ENCODE measurements around the gene WSCD1. TPM values are rescaled to one million over a fixed set of nuclear protein-coding genes. Genes with fewer than 3 reads are reported as not detected.

WSCD1 gene
- total RNA-seq, 1 experiment from 2014 or later = 0.45 TPM

DNA sequence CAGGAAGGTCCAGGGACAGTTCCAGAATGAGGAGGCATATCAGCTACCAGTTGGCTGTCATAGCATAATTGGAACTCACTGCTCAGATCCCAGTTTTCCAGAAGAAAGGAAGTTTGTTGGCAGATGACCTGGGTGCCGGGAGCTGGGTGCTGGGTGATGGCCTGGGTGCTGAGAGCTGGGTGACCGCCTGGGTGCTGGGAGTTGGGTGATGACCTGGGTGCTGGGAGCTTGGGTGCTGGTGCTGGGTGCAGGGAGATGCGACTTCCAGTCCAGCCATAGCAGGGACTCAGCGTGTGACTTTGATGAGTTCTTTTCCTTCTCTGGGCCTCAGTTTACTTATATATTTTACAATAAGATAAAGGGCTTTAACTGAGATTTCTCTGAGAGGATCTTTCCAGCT lies 18.0 kb downstream of the WSCD1 start:
- Mint-ChIP-seq H3K27ac (ENCODE audit: unreplicated experiment) (no peak overlapping the region), H3K4me3 (ENCODE audit: low read depth, unreplicated experiment) (no peak overlapping the region), H3K9me3 (ENCODE audit: low read depth, unreplicated experiment) (no peaks in the 10 kb centered on the region), H3K36me3 (ENCODE audit: insufficient read depth, unreplicated experiment) (no peaks in the 10 kb centered on the region), H3K4me1 (ENCODE audit: low read depth, unreplicated experiment) (no peaks in the 10 kb centered on the region), H3K27me3 (ENCODE audit: unreplicated experiment) (peaks cover 59% of the 10 kb centered on the region)
- TF ChIP-seq, protein P1, sequence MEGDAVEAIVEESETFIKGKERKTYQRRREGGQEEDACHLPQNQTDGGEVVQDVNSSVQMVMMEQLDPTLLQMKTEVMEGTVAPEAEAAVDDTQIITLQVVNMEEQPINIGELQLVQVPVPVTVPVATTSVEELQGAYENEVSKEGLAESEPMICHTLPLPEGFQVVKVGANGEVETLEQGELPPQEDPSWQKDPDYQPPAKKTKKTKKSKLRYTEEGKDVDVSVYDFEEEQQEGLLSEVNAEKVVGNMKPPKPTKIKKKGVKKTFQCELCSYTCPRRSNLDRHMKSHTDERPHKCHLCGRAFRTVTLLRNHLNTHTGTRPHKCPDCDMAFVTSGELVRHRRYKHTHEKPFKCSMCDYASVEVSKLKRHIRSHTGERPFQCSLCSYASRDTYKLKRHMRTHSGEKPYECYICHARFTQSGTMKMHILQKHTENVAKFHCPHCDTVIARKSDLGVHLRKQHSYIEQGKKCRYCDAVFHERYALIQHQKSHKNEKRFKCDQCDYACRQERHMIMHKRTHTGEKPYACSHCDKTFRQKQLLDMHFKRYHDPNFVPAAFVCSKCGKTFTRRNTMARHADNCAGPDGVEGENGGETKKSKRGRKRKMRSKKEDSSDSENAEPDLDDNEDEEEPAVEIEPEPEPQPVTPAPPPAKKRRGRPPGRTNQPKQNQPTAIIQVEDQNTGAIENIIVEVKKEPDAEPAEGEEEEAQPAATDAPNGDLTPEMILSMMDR (IDR thresholded peaks at IDR 0.05; ENCODE audit: unreplicated experiment) = no peak
- intact Hi-C loops (cut with micrococcal nuclease; ENCODE audit: unreplicated experiment) = no loop called here
- no peak for DNase-seq
- CTCF ChIA-PET = no interaction called here
- no TSS peak for BruUV-seq (replicated peaks)

DNA sequence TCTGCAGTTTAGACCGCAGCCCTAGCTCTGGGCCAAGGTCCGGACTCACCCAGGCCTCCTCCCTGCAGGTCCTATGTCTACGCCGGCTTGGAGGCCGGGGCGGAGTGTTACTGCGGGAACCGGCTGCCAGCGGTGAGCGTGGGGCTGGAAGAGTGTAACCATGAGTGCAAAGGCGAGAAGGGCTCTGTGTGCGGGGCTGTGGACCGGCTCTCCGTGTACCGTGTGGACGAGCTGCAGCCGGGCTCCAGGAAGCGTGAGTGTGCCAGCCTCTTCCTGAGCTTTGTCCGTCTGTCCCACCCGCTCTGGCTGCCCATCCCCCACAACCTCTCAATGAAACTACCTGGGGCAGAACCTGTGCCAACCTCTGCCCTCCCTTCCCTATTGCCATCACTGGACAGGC lies 20.1 kb downstream of the WSCD1 start:
- no peak for DNase-seq
- no peaks in the 10 kb centered on the region for H3K36me3 Mint-ChIP-seq (ENCODE audit: insufficient read depth, unreplicated experiment)
- H3K4me1 Mint-ChIP-seq (ENCODE audit: low read depth, unreplicated experiment) = no peaks in the 10 kb centered on the region
- no peak overlapping the region for H3K27ac Mint-ChIP-seq (ENCODE audit: unreplicated experiment)
- CTCF ChIA-PET = no interaction called here
- no TSS peak for BruUV-seq (replicated peaks)
- no peaks in the 10 kb centered on the region for H3K9me3 Mint-ChIP-seq (ENCODE audit: low read depth, unreplicated experiment)
- intact Hi-C loops (cut with micrococcal nuclease; ENCODE audit: unreplicated experiment) = no loop called here
- TF ChIP-seq, protein P1 (IDR thresholded peaks at IDR 0.05; ENCODE audit: unreplicated experiment) = no peak
- peaks cover 74% of the 10 kb centered on the region for H3K27me3 Mint-ChIP-seq (ENCODE audit: unreplicated experiment)
- H3K4me3 Mint-ChIP-seq (ENCODE audit: low read depth, unreplicated experiment) = no peak overlapping the region

DNA sequence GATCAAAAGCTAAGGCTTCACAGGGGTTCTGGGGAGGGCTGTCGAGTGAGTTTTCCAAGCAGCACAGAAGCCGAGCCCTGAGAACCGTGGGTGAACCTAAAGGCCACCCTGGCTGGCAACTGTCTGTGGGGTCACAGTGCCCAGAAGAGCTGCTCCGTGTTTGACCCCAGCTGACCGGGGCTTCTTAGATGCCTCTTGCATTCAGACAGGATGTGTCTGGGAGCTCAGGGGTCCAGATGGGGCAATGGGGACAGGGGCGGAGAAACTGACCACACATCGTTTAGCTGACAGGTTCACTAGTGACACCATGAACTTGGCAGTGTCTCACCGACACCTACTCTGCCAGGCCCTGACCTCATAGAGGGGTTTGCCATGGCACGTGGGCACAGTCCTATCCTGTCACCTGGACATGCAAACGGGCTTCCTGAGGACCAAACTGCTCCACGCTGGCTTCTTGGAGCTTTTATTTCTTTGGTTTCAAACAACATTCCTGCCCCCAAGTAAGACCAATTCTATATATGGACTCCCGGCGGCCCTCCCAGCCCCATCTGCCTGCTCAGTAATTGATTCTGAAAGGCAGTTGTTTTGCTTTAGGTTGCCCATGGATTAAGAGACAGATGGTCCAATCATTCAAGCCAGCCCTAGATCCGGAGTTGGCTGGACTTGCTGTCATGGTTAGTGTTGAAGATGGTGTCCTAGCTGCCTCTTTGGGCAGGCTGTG lies 22.2 kb downstream of the WSCD1 start:
- TF ChIP-seq, protein P1 (IDR thresholded peaks at IDR 0.05; ENCODE audit: unreplicated experiment) = no peak
- no peak overlapping the region for H3K27ac Mint-ChIP-seq (ENCODE audit: unreplicated experiment)
- no peaks in the 10 kb centered on the region for H3K9me3 Mint-ChIP-seq (ENCODE audit: low read depth, unreplicated experiment)
- H3K36me3 Mint-ChIP-seq (ENCODE audit: insufficient read depth, unreplicated experiment) = no peaks in the 10 kb centered on the region
- no peaks in the 10 kb centered on the region for H3K4me1 Mint-ChIP-seq (ENCODE audit: low read depth, unreplicated experiment)
- intact Hi-C loops (cut with micrococcal nuclease; ENCODE audit: unreplicated experiment) = no loop called here
- no TSS peak for BruUV-seq (replicated peaks)
- CTCF ChIA-PET = no interaction called here
- H3K27me3 Mint-ChIP-seq (ENCODE audit: unreplicated experiment) = peaks cover 81% of the 10 kb centered on the region
- H3K4me3 Mint-ChIP-seq (ENCODE audit: low read depth, unreplicated experiment) = no peak overlapping the region
- no peak for DNase-seq

DNA sequence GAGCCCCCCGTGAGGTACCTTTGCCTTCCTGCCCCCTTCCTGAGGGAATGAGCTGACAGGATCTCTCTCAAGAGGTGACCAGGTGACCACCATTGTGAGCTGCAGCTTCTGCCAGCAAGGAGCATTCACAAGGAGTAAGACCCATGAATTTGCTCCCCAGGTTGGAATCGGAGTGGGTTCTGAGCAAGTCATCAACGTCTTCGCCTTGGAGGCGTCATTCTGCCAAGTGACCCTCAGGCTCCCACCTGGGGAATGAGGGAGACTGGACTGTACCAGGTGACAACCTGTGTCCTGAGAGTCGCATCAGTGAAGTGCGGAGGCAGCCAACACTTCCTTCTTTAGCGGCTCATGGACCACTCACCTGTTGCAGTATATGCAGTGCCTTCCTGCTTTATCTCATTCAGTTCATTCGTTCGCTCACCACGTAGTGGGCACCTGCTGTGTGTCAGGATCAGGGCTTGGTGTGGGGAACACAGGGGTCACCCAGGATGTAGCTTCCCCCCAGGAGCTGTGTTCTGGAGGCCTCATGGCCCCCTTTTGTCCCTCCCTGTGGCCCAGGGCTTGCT lies 22.8 kb downstream of the WSCD1 start:
- CTCF ChIA-PET = no interaction called here
- peaks cover 81% of the 10 kb centered on the region for H3K27me3 Mint-ChIP-seq (ENCODE audit: unreplicated experiment)
- TF ChIP-seq, protein P1 (IDR thresholded peaks at IDR 0.05; ENCODE audit: unreplicated experiment) = no peak
- no peak overlapping the region for H3K4me3 Mint-ChIP-seq (ENCODE audit: low read depth, unreplicated experiment)
- H3K4me1 Mint-ChIP-seq (ENCODE audit: low read depth, unreplicated experiment) = no peaks in the 10 kb centered on the region
- BruUV-seq (replicated peaks) = no TSS peak
- no peaks in the 10 kb centered on the region for H3K9me3 Mint-ChIP-seq (ENCODE audit: low read depth, unreplicated experiment)
- intact Hi-C loops (cut with micrococcal nuclease; ENCODE audit: unreplicated experiment) = no loop called here
- H3K27ac Mint-ChIP-seq (ENCODE audit: unreplicated experiment) = no peak overlapping the region
- DNase-seq = no peak
- H3K36me3 Mint-ChIP-seq (ENCODE audit: insufficient read depth, unreplicated experiment) = no peaks in the 10 kb centered on the region

Measured in Calu3 (cell line).